Measurements from ENCODE around the gene STRA6. TPM values are rescaled to one million over a fixed set of nuclear protein-coding genes. Genes with fewer than 3 reads are reported as not detected.
A peak's percentile ranks its signal among the peaks of the same experiment; 100 is the strongest.
"Not testable (repeated sequence)": the region's sequence is repeated elsewhere in the genome, so short reads cannot be mapped to it uniquely, and the experiment has no call there.

STRA6 gene
- polyA plus RNA-seq, 4 donors = 0.27 to 8.4 TPM; not detected in 2

DNA sequence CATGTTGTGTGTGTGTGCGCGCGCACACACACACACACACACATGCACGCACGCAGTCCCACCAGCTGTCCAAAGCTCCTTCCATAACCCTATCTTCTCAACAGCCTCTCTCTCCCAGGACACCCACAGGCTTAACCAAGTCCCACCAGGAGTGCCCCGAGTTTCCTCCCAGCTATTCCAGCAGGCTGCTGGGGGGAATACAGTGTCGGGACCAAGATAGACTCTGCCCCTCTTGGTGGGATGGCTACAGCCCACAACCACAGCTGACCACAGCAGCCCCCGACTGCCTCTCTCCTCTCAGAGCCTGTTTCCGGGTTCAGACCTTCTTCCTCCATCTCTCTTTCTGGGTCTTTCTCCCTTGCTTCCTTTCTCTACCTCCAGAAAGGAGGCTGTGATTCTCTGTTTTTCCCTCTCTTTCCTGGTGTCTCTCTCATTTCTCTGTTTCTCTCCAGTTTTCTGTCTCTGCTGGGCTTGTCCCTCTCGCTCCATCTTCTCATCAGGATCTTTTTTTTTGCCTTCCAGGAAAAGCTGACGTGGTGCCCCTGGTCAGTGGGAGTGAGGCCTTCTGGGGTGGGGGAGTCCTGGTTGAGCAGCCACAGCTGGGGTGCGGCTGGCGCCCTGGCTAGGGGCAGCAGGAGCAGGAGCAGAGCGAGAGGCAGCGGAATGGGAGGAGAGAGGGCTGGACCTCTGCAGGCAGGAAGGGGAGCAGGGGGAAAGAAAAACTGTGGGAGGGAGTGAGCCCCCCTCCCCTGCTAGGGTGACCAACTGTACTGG lies 32.3 kb downstream of the STRA6 start:
- H3K9me3 ChIP-seq (ENCODE audit: control insufficient read depth in 2 of 2, insufficient read depth in 1 of 2, low read depth in 1 of 2, low read length in 1 of 2) = no peaks in the 10 kb centered on the region
- FAIRE-seq (no peak), DNase-seq (no peak)
- no peaks in the 10 kb centered on the region for H3K27me3 ChIP-seq (ENCODE audit: control insufficient read depth in 3 of 3, insufficient read depth in 3 of 3, low read length in 3 of 3)
- no peak overlapping the region for H3K4me3 ChIP-seq (ENCODE audit: low read depth in 1 of 3, low read length in 3 of 3)
- 76 to 85% (median 84%) methylated on average over 15 of the region's 15 CpGs for WGBS, 3 donors
- H3K36me3 ChIP-seq (ENCODE audit: control insufficient read depth in 3 of 3, insufficient read depth in 2 of 3, low read depth in 1 of 3, low read length in 3 of 3) = peaks cover 0 to 1% (median 0%) of the 10 kb centered on the region in 3 donors
- peaks cover 0 to 3% (median 0%) of the 10 kb centered on the region in 3 donors for H3K4me1 ChIP-seq (ENCODE audit: control insufficient read depth in 3 of 3, insufficient read depth in 2 of 3, low read depth in 1 of 3, low read length in 2 of 3)
- H3K27ac ChIP-seq (ENCODE audit: low read depth in 1 of 3, low read length in 2 of 3) = peak overlapping the region in 1 of 3 donors; percentile 44

DNA sequence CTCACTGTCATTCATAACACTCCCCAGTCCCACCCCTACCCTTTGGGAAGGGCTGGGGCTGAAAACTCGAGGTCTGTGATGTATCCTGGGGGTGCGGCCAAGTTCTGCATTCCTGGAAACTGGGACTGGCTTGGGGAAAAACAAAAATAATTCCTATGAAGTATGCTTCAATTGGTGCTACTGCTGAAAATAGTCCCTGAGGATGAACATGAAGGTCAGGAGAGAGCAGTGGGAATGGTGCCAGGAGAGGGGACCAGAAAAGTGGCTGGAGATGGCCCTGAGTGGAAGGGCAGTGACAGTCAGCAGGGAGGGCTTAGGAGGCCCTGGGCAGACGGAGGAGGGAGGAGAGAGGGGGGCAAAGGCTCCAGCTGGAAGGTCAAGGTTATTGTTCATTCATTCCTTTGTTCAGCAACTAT lies 33.9 kb downstream of the STRA6 start:
- Histone ChIP-seq H3K9me3 (ENCODE audit: control insufficient read depth in 2 of 2, insufficient read depth in 1 of 2, low read depth in 1 of 2, low read length in 1 of 2) (peaks cover 0 to 3% of the 10 kb centered on the region in 2 donors), H3K4me1 (ENCODE audit: control insufficient read depth in 3 of 3, insufficient read depth in 2 of 3, low read depth in 1 of 3, low read length in 2 of 3) (peaks cover 0 to 3% (median 0%) of the 10 kb centered on the region in 3 donors), H3K27ac (ENCODE audit: low read depth in 1 of 3, low read length in 2 of 3) (no peak overlapping the region), H3K4me3 (ENCODE audit: low read depth in 1 of 3, low read length in 3 of 3) (no peak overlapping the region), H3K27me3 (ENCODE audit: control insufficient read depth in 3 of 3, insufficient read depth in 3 of 3, low read length in 3 of 3) (no peaks in the 10 kb centered on the region), H3K36me3 (ENCODE audit: control insufficient read depth in 3 of 3, insufficient read depth in 2 of 3, low read depth in 1 of 3, low read length in 3 of 3) (no peaks in the 10 kb centered on the region)
- 38 to 45% (median 38%) methylated on average over 3 of the region's 3 CpGs for WGBS, 3 donors
- DNase-seq = no peak
- no peak for FAIRE-seq

DNA sequence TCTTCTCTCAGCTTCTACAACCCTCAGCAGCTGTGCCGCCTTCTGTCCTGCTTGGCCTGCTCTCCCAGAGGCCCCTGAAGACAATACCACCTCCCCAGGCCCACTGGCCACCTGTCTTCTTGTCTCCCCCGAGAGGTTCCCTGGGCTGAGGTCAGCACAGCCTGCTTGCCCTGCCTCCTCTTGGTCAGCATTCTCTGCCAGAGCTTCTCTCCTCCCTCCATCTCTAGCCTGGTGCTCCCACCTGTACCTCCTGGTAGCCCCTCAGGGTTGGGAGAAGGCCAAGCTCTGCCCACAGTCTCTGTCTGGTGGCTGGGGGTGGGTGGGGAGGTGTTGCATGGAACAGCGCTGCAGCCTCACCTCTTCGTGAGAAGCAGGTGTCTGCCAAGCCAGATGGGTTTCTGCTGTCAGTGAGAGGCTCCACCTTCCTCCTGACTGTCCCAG lies 34.7 kb downstream of the STRA6 start:
- Histone ChIP-seq H3K27ac (ENCODE audit: low read depth in 1 of 3, low read length in 2 of 3) (no peak overlapping the region), H3K4me1 (ENCODE audit: control insufficient read depth in 3 of 3, insufficient read depth in 2 of 3, low read depth in 1 of 3, low read length in 2 of 3) (peaks cover 0 to 3% (median 0%) of the 10 kb centered on the region in 3 donors), H3K9me3 (ENCODE audit: control insufficient read depth in 2 of 2, insufficient read depth in 1 of 2, low read depth in 1 of 2, low read length in 1 of 2) (peaks cover 0 to 3% of the 10 kb centered on the region in 2 donors), H3K4me3 (ENCODE audit: low read depth in 1 of 3, low read length in 3 of 3) (no peak overlapping the region), H3K36me3 (ENCODE audit: control insufficient read depth in 3 of 3, insufficient read depth in 2 of 3, low read depth in 1 of 3, low read length in 3 of 3) (no peaks in the 10 kb centered on the region), H3K27me3 (ENCODE audit: control insufficient read depth in 3 of 3, insufficient read depth in 3 of 3, low read length in 3 of 3) (peaks cover 0 to 3% (median 0%) of the 10 kb centered on the region in 3 donors)
- DNase-seq (no peak), FAIRE-seq (no peak)
- 66 to 78% (median 78%) methylated on average over 4 of the region's 4 CpGs for WGBS, 3 donors

DNA sequence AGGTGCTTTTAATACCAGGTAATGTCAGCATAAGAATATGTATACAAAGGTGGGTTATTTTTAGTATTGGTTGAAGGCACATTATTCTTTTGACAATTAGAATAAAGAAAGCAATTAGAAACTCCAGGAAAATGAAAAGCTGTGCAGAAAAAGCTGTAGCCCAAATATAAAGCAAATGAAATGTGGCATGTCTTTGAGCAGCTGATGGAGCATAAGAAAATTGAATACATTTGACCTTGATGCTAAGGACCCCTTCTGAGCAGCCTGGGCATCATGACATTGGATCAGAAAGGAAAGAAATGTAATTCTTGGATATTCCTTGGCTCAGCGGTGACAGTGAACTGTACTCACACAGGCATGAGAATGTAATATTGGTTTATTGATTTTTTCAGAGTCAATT lies 37.1 kb downstream of the STRA6 start:
- 92 to 98% (median 93%) methylated on average over 1 of the region's 1 CpG for WGBS, 3 donors
- peaks cover 0 to 3% of the 10 kb centered on the region in 2 donors for H3K9me3 ChIP-seq (ENCODE audit: control insufficient read depth in 2 of 2, insufficient read depth in 1 of 2, low read depth in 1 of 2, low read length in 1 of 2)
- H3K4me1 ChIP-seq (ENCODE audit: control insufficient read depth in 3 of 3, insufficient read depth in 2 of 3, low read depth in 1 of 3, low read length in 2 of 3) = no peaks in the 10 kb centered on the region
- no peaks in the 10 kb centered on the region for H3K36me3 ChIP-seq (ENCODE audit: control insufficient read depth in 3 of 3, insufficient read depth in 2 of 3, low read depth in 1 of 3, low read length in 3 of 3)
- no peak for DNase-seq
- no peak overlapping the region for H3K27ac ChIP-seq (ENCODE audit: low read depth in 1 of 3, low read length in 2 of 3)
- H3K4me3 ChIP-seq (ENCODE audit: low read depth in 1 of 3, low read length in 3 of 3) = no peak overlapping the region
- FAIRE-seq = no peak
- peaks cover 0 to 3% (median 0%) of the 10 kb centered on the region in 3 donors for H3K27me3 ChIP-seq (ENCODE audit: control insufficient read depth in 3 of 3, insufficient read depth in 3 of 3, low read length in 3 of 3)

DNA sequence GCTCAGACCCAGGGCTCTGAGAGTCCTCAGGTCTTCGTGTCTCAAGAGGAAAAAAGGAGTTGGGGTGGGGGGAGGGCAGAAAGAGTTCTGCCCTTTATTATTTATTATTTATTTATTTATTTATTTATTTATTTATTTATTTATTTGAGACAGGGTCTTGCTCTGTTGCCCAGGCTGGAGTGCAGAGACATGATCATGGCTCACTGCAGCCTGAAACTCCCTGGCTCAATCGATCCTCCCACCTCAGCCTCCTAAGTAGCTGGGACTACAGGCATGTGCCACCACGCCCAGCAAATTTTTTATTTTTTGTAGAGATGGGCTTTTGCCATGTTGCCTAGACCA lies 40.4 kb downstream of the STRA6 start:
- DNase-seq; FAIRE-seq; H3K4me1 ChIP-seq (ENCODE audit: control insufficient read depth in 3 of 3, insufficient read depth in 2 of 3, low read depth in 1 of 3, low read length in 2 of 3); H3K27ac ChIP-seq (ENCODE audit: low read depth in 1 of 3, low read length in 2 of 3); H3K4me3 ChIP-seq (ENCODE audit: low read depth in 1 of 3, low read length in 3 of 3); H3K36me3 ChIP-seq (ENCODE audit: control insufficient read depth in 3 of 3, insufficient read depth in 2 of 3, low read depth in 1 of 3, low read length in 3 of 3); H3K9me3 ChIP-seq (ENCODE audit: control insufficient read depth in 2 of 2, insufficient read depth in 1 of 2, low read depth in 1 of 2, low read length in 1 of 2); H3K27me3 ChIP-seq (ENCODE audit: control insufficient read depth in 3 of 3, insufficient read depth in 3 of 3, low read length in 3 of 3): not testable (repeated sequence)
- 83 to 87% (median 85%) methylated on average over 3 of the region's 3 CpGs for WGBS, 3 donors

DNA sequence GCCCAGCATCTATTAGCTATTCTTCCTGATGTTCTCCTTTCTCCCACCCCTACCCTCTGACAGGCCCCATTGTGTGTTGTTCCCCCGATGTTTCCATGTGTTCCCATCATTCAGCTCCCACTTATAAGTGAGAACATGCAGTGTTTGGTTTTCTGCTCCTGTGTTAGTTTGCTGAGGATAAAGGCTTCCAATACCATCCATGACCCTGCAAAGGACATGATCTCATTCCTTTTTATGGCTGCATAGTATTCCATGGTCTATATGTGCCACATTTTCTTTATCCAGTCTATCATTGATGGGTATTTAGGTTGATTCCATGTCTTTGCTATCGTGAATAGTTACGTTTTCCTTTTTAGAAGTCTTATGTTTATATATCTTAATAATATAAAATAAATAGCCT lies 42.2 kb downstream of the STRA6 start:
- H3K4me3 ChIP-seq (ENCODE audit: low read depth in 1 of 3, low read length in 3 of 3); FAIRE-seq; H3K4me1 ChIP-seq (ENCODE audit: control insufficient read depth in 3 of 3, insufficient read depth in 2 of 3, low read depth in 1 of 3, low read length in 2 of 3); H3K36me3 ChIP-seq (ENCODE audit: control insufficient read depth in 3 of 3, insufficient read depth in 2 of 3, low read depth in 1 of 3, low read length in 3 of 3); H3K27ac ChIP-seq (ENCODE audit: low read depth in 1 of 3, low read length in 2 of 3); H3K9me3 ChIP-seq (ENCODE audit: control insufficient read depth in 2 of 2, insufficient read depth in 1 of 2, low read depth in 1 of 2, low read length in 1 of 2); H3K27me3 ChIP-seq (ENCODE audit: control insufficient read depth in 3 of 3, insufficient read depth in 3 of 3, low read length in 3 of 3); DNase-seq: not testable (repeated sequence)
- 95 to 98% (median 97%) methylated on average over 3 of the region's 3 CpGs for WGBS, 3 donors

DNA sequence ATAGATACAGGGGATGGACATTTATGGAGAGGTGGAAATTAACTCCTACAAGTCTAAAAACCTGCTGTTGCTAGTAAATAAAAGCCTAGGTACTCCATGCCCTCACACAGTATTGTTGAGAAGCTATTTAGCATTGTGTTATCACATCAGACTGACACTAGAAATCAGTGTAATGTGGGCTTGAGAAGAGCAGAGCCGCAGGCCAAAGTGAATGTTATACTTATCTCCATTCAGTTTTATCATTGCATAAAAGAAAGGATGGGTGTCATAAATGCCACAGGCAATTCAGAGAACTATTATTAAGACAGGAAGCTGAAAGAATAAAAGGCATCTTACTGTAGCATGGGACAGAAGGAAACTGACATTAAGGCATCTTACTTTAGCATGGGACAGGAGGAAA lies 42.8 kb downstream of the STRA6 start:
- FAIRE-seq (no peak), DNase-seq (no peak)
- peaks cover 0 to 2% (median 0%) of the 10 kb centered on the region in 3 donors for H3K4me1 ChIP-seq (ENCODE audit: control insufficient read depth in 3 of 3, insufficient read depth in 2 of 3, low read depth in 1 of 3, low read length in 2 of 3)
- no peaks in the 10 kb centered on the region for H3K36me3 ChIP-seq (ENCODE audit: control insufficient read depth in 3 of 3, insufficient read depth in 2 of 3, low read depth in 1 of 3, low read length in 3 of 3)
- peaks cover 0 to 1% of the 10 kb centered on the region in 2 donors for H3K9me3 ChIP-seq (ENCODE audit: control insufficient read depth in 2 of 2, insufficient read depth in 1 of 2, low read depth in 1 of 2, low read length in 1 of 2)
- H3K4me3 ChIP-seq (ENCODE audit: low read depth in 1 of 3, low read length in 3 of 3) = no peak overlapping the region
- H3K27ac ChIP-seq (ENCODE audit: low read depth in 1 of 3, low read length in 2 of 3) = no peak overlapping the region
- 77 to 88% (median 84%) methylated on average over 1 of the region's 1 CpG for WGBS, 3 donors
- peaks cover 0 to 8% (median 0%) of the 10 kb centered on the region in 3 donors for H3K27me3 ChIP-seq (ENCODE audit: control insufficient read depth in 3 of 3, insufficient read depth in 3 of 3, low read length in 3 of 3)

DNA sequence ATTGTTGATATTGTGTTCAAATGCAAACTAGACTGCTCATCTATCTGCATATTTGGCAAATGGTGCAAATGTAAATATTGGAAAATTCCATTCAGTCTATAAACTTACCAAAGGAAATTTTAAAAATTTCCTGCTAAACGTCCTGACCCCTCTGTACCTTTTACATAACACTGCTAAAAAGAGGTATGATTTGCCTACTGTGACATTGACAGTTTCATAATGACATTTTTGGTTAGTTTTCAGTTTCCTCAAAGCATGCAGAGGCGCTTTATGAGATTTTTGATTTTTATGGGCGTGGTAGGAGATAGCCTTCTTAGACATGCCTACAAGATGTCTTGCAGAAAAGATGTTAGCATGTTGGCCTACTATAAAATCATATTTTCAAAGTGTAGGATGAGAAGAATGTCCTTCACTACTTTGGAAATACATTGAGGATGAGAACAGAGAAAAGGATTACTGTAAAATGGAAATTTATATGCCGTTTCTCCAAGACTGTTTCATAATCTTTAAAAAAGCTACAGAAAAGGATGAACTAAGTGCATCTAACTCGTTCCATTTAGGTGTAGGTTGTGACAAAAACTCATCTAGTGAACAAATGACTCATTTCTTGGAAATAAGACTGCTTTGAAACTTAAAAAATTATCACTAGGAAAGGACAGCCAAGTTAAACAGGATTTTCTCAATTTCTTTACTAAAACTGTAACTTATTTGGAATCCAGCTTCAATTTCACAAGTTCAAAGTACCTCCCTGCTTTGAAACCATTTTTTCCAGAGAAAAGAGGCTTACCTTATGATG lies 43.5 kb downstream of the STRA6 start:
- Histone ChIP-seq H3K4me1 (ENCODE audit: control insufficient read depth in 3 of 3, insufficient read depth in 2 of 3, low read depth in 1 of 3, low read length in 2 of 3) (peaks cover 0 to 2% (median 0%) of the 10 kb centered on the region in 3 donors), H3K27ac (ENCODE audit: low read depth in 1 of 3, low read length in 2 of 3) (no peak overlapping the region), H3K36me3 (ENCODE audit: control insufficient read depth in 3 of 3, insufficient read depth in 2 of 3, low read depth in 1 of 3, low read length in 3 of 3) (no peaks in the 10 kb centered on the region), H3K27me3 (ENCODE audit: control insufficient read depth in 3 of 3, insufficient read depth in 3 of 3, low read length in 3 of 3) (peaks cover 0 to 9% (median 0%) of the 10 kb centered on the region in 3 donors), H3K4me3 (ENCODE audit: low read depth in 1 of 3, low read length in 3 of 3) (no peak overlapping the region), H3K9me3 (ENCODE audit: control insufficient read depth in 2 of 2, insufficient read depth in 1 of 2, low read depth in 1 of 2, low read length in 1 of 2) (no peaks in the 10 kb centered on the region)
- DNase-seq = no peak
- FAIRE-seq = no peak
- 49 to 55% (median 54%) methylated on average over 5 of the region's 5 CpGs for WGBS, 3 donors
